Activated naive CD8-positive, alpha-beta T cell treated with anti-CD3 and anti-CD28 coated beads, Interleukin-2, amount 50 U/mL, for 24 hours (primary cell): Measurements from ENCODE around the gene MUC4.

Experiments used
- ATAC-seq: fragments of 150-1000 bp; cut with Tn5 transposase; one replicate; pipeline ENCODE4 v1.10.0; 2021
- DNase-seq: peaks from one replicate; pipeline ENCODE4 v3.0.0; 2021
- H3K27ac Mint-ChIP-seq: one replicate; pipeline ENCODE4 v1.8.0; 2021; ENCODE audit warnings: mild to moderate bottlenecking, mixed read lengths
- H3K27me3 Mint-ChIP-seq: one replicate; pipeline ENCODE4 v1.8.0; 2021; ENCODE audit warnings: mixed read lengths
- H3K36me3 Mint-ChIP-seq: one replicate; pipeline ENCODE4 v1.8.0; 2021; ENCODE audit warnings: low read depth, mixed read lengths
- H3K4me1 Mint-ChIP-seq: one replicate; pipeline ENCODE4 v1.8.0; 2021; ENCODE audit warnings: mixed read lengths
- H3K4me3 Mint-ChIP-seq: one replicate; pipeline ENCODE4 v1.8.0; 2021; ENCODE audit warnings: mild to moderate bottlenecking, moderate library complexity, mixed read lengths
- H3K9me3 Mint-ChIP-seq: one replicate; pipeline ENCODE4 v1.8.0; 2021; ENCODE audit warnings: mixed read lengths

The MUC4 gene

DNA sequence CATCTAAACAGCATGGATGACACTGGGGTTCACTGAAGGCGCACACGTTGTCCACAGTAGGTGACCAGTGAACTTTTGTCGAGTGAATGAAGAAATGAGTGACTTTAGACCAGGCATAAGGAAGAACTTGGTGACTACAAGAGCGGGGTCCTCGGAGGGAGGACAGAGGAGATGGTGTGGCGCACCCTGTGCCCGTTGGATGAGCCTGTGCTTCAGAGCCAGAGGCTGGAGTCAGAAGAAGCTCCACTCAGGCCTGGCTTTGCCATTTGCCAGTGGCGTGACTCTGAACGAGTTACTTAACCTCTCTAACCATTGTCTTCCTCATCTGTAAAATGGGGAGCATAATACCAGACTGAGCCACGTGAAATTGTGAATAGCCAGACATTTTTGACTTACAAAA, 42.2 kb downstream of the MUC4 start:
- Mint-ChIP-seq H3K4me3 (no peak overlapping the region), H3K9me3 (peaks cover 4% of the 10 kb centered on the region), H3K27me3 (peaks cover 5% of the 10 kb centered on the region), H3K36me3 (no peaks in the 10 kb centered on the region), H3K4me1 (peaks cover 2% of the 10 kb centered on the region), H3K27ac (no peak overlapping the region)
- ATAC-seq: no peak
- no peak for DNase-seq

DNA sequence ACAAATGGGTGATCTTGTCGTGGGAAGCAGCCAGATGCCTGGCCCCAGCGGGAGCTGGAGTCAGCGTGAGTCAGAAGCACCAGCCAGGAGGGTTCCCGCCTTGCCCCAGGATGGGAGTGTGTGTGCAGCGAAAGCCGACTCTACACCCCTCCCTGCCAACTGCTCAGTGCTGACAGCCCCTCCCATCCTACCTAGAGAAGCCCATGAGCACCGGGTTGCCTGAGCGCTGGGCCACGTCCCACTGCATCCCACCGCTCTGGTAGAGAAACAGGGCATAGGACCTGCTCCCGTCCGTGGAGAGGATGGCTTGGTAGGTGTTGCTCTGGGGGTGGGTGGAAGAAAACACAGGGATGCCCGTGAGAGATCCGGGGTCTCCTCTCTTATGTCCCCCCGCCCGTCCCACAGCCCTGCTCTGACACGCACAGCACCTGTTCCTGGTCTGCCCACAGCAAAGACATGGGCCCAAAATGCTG, 42.9 kb downstream of the MUC4 start:
- Mint-ChIP-seq H3K27ac (no peak overlapping the region), H3K9me3 (peaks cover 4% of the 10 kb centered on the region), H3K27me3 (peaks cover 10% of the 10 kb centered on the region), H3K36me3 (no peaks in the 10 kb centered on the region), H3K4me3 (no peak overlapping the region), H3K4me1 (peaks cover 2% of the 10 kb centered on the region)
- DNase-seq (no peak), ATAC-seq (no peak)

DNA sequence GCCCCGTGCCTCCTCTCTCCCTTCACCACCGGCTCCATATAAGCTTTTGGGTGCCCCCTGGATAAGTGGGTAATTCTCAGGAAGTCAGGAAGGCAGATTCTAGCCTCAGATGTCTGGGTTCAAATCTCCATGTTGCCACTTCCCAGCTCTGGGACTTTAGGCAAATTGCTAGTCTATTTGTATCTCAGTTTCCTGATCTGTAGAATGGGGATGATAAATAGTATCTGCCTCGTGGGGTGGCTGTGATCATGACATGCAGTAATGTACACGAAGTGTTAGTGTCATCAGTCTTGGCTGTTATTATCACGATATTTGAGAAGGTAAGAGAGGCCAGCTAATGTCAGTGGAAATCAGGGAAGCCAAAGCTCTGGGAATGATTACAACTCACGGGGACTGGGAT, 43.3 kb downstream of the MUC4 start:
- Mint-ChIP-seq H3K36me3 (no peaks in the 10 kb centered on the region), H3K4me1 (peaks cover 2% of the 10 kb centered on the region), H3K27ac (no peak overlapping the region), H3K4me3 (no peak overlapping the region), H3K27me3 (peaks cover 10% of the 10 kb centered on the region), H3K9me3 (peaks cover 4% of the 10 kb centered on the region)
- DNase-seq (no peak), ATAC-seq (no peak)

DNA sequence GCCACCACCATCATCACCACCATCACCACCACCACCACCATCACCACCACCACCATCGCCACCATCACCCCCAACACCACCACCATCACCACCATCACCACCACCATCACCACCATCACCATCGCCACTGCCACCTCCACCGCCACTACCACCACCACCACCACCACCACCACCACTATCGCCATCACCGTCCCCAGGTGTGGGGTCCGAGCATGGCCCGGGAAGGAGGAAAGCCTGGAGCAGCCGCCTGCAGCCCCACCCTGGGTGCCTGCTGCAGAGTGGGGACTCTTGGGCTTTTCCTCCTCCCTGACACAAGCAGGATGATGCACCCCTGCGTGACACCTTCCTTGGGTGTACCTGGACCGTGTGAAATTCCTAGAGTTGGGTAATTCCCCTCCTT, 43.9 kb downstream of the MUC4 start:
- Mint-ChIP-seq H3K27me3 (peaks cover 11% of the 10 kb centered on the region), H3K27ac (no peak overlapping the region), H3K4me1 (peaks cover 2% of the 10 kb centered on the region), H3K4me3 (no peak overlapping the region), H3K36me3 (no peaks in the 10 kb centered on the region), H3K9me3 (peaks cover 4% of the 10 kb centered on the region)
- DNase-seq: no peak
- no peak for ATAC-seq

DNA sequence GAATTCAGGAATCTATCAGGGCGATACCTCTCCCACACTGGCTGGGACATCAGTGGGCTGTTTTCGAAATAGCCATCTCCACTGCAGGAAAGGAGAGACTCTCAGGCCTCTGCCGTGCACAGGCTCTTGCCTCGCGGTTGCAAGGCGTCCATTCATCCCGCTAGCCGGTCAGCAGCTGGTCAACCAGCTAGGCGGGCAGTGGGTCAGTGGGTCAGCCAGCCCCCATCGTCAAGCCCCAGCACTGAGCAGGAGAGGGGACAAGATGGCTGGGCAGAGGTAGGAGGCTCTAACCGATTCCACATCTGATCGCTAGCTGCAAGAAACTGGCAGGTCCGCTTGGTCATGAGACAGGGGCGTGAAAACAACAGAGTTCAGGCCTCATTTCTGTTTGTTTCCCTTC, 45.1 kb downstream of the MUC4 start:
- H3K36me3 Mint-ChIP-seq: no peaks in the 10 kb centered on the region
- ATAC-seq: no peak
- no peak for DNase-seq
- H3K27me3 Mint-ChIP-seq: peaks cover 11% of the 10 kb centered on the region
- peaks cover 4% of the 10 kb centered on the region for H3K9me3 Mint-ChIP-seq
- H3K27ac Mint-ChIP-seq: no peak overlapping the region
- H3K4me3 Mint-ChIP-seq: no peak overlapping the region
- H3K4me1 Mint-ChIP-seq: peaks cover 2% of the 10 kb centered on the region

DNA sequence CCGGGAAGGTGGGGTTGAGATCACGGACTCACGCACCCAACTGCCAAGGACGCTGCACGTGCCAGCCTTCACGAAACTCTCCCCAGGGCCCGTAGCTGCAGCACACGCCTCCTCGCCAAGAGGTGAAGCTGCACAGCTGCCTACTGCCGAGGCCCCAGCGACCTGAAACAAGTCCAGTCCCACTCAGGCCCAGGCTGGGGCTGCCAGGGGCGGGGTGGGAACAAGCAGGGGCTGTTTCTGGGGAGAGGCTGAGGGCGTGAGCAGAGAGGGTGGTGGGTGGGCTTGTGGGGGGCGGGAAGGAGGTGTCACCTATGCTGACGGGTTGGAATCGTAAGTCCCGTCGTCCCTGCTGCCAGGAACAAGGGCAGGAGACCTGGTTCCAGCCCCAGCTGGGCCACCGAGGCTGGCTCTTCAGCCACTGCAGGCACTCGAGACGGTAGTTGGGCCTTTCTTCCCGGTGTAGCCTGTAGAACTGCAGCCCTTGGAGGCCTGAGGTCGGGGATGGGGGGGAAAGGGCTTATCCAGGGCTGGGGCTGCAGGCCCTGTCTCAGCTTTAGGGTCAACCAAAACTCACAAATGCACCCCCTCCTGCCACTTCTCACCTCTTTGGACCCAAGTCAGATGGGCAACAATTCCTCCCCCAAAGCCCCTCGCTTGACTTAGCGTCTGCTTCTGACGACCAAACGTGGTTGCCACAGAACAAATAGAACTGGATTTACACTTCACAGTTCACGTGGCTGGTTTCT, 46.6 kb downstream of the MUC4 start:
- no peaks in the 10 kb centered on the region for H3K4me1 Mint-ChIP-seq

DNA sequence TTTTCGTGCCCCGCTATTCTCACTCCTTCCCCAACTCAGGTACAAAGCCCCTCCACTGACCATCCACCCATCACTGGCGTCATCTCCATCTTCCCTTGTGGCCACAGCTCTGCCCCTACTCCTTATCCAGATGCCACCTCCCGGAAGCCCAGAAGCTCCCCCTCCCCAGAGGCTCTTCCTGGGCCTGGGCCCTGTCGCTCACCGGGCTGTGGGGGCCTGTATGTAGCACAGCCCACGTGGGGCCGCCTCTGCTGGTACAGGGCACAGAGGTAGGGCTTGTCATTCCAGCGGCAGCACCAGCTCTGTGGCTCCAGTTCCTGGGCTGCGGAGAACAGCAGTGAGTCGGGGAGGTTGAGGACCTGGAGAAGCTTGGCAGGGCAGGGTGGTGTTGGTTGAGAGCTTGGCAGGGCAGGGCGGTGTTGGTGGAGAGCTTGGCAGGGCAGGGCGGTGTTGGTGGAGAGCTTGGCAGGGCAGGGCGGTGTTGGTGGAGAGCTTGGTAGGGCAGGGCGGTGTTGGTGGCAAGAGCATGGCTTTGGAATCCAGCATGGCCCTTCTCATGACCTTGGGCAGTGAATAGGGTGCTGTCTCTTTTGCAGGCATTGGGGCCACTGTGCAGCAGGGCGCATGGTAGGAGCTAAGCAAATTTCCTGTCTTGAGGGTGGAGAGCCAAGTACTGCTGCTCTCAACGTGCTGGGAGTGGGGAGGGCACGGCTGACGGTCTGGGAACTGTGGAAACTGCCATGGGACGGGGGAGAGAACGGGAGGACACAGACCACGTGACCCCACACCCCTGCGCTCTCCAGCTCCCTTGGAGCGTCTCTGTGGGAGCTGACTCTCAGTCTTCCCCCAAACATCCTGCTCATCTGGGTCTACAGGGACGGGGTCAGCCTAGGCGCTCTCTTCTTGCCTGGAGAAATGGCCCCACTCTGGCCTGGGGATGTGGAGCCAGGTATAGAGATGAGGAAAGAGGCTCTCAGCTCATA, 47.6 kb downstream of the MUC4 start:
- Mint-ChIP-seq H3K27ac (no peak overlapping the region), H3K36me3 (no peaks in the 10 kb centered on the region), H3K9me3 (peaks cover 4% of the 10 kb centered on the region), H3K27me3 (peaks cover 29% of the 10 kb centered on the region), H3K4me3 (no peak overlapping the region), H3K4me1 (no peaks in the 10 kb centered on the region)
- no peak for ATAC-seq
- DNase-seq: no peak

More for the DNA sequence above, 46.6 kb downstream of the MUC4 start:
- Mint-ChIP-seq H3K9me3 (peaks cover 4% of the 10 kb centered on the region), H3K27me3 (peaks cover 19% of the 10 kb centered on the region), H3K4me3 (no peak overlapping the region), H3K27ac (no peak overlapping the region), H3K36me3 (no peaks in the 10 kb centered on the region)
- DNase-seq: no peak
- ATAC-seq: no peak

DNA sequence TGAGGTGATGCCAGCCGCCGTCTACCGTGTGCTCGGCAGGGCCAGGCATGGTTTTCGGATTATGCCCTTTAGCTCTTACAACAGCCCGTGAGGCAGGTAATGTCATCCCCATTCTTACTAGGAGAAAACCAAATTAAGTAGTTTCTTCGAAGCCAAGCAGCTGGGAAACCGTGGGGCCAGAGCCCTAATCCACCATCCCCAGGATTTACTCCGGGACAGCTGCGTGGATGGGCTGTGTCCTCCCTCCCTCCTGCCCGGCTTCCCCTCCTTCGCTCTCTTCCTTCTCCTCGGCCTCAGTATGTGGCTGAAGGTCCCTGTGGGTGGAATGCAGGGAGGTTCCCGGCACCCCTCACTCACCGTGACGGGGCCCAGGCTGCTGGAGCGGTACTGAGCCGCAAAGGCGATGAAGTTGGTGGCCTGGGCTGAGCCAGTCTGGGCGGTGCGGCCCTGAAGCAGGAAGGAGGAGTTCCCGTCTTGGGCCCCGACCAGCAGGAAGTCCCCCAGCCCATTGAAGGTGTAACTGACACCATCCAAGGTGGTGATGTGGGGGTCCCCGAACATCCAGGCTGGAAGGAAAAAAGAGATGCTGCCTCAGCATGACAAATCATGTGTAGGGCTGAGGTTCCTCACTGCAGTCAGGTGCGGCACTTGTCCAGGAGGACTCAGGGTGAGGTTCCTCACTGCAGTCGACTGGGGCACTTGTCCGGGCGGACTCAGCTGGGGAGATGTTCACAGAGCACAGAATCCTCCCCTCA, 48.5 kb downstream of the MUC4 start:
- ATAC-seq (no peak), DNase-seq (no peak)
- H3K27ac Mint-ChIP-seq: no peak overlapping the region
- no peak overlapping the region for H3K4me3 Mint-ChIP-seq
- H3K4me1 Mint-ChIP-seq: no peaks in the 10 kb centered on the region
- H3K9me3 Mint-ChIP-seq: peaks cover 4% of the 10 kb centered on the region
- no peaks in the 10 kb centered on the region for H3K36me3 Mint-ChIP-seq
- H3K27me3 Mint-ChIP-seq: peaks cover 34% of the 10 kb centered on the region

DNA sequence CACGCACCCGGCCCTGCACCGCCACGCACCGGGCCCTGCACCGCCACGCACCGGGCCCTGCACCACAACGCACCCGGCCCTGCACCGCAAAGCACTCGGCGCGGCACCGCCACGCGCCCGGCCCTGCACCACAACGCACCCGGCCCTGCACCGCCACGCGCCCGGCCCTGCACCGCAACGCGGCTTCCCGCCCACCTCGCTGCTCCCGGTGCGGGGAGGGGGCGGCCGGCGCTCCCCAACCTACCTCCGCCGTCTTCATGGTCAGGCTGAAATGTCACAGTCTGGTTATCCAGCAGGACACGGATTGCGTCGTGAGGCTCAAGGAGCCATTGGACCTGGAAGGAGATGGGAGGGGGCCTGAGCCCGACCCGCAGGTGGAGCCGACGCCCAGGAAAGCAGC, 49.1 kb downstream of the MUC4 start:
- no peak for DNase-seq
- Mint-ChIP-seq H3K27me3 (peaks cover 39% of the 10 kb centered on the region), H3K9me3 (no peaks in the 10 kb centered on the region), H3K36me3 (no peaks in the 10 kb centered on the region), H3K27ac (no peak overlapping the region), H3K4me1 (no peaks in the 10 kb centered on the region), H3K4me3 (no peak overlapping the region)
- no peak for ATAC-seq

DNA sequence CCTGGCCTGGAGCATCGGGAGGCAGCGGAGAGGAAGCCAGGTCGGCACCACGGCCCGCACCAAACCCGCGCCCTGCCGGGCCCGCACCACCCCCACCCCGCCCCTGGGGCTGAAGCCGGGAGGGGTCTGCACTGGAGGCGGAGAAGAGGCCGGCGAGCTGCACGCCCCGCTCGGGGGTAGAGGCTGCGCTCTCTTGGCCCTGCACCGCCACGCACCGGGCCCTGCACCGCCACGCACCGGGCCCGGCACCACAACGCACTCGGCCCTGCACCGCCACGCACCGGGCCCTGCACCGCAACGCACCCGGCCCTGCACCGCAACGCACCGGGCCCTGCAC, 49.5 kb downstream of the MUC4 start:
- Mint-ChIP-seq H3K4me1 (no peaks in the 10 kb centered on the region), H3K9me3 (no peaks in the 10 kb centered on the region), H3K4me3 (no peak overlapping the region), H3K27ac (no peak overlapping the region), H3K36me3 (no peaks in the 10 kb centered on the region), H3K27me3 (peaks cover 40% of the 10 kb centered on the region)
- DNase-seq (no peak), ATAC-seq (no peak)

DNA sequence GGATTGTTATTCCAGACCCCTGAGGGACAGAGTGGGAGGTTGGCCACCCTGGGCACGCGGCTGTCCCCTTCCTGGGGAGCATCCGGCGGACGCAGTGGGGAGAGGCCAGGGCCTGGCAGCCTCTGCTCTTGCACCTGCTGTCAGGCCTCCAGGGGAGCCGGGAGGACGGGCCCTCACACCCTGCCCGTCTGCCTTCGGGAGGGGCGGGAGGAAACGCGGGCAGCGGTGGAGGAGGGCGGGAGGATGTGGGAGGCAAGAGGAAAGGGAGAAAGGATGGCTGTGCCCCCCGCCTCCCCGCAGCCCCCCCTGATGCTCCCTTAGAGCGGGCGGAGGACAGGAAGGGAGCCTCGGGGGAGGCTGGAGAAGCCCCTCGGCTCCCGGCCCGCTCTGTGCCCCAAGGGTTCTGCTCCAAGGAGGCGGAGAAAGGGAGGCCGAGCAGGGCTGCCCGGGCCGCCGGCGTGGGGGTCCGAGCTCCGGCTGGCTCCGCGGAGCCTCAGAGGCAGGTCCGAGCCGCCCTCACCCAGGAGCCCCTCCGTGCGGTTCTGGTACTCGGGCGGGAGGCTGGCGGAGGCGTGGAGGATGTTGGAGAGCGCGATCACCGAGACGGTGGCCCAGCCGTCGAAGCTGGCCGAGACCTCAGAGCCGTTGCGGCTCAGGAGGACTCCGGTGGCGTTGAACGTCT, 50.0 kb downstream of the MUC4 start:
- Mint-ChIP-seq H3K36me3 (no peaks in the 10 kb centered on the region), H3K27me3 (peaks cover 43% of the 10 kb centered on the region), H3K4me3 (no peak overlapping the region), H3K27ac (no peak overlapping the region), H3K9me3 (no peaks in the 10 kb centered on the region), H3K4me1 (no peaks in the 10 kb centered on the region)
- DNase-seq (no peak), ATAC-seq (no peak)

DNA sequence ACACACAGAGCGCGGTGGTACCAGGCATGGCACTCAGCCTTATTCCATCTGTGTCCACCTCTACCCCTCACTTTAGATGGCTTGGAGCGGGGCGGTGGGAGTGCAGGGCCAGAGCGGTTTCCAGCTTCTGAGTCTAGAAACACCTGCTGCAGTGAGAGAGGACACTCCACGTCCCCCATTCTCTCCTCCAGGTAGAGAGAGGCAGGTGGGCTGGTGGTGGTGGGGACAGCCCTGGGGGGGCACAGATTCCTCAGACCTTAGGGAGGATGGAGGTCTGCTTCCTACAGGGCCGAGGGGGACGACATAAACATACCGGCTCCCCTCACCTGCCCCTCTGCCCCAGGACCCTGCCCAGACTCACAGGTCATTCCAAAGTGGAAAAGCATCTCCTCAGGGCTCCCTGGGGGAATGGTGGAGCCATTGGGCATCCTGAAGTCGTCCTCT, 50.6 kb downstream of the MUC4 start:
- H3K4me3 Mint-ChIP-seq: no peak overlapping the region
- no peaks in the 10 kb centered on the region for H3K36me3 Mint-ChIP-seq
- ATAC-seq (no peak), DNase-seq (no peak)
- H3K27ac Mint-ChIP-seq: no peak overlapping the region
- H3K27me3 Mint-ChIP-seq: peaks cover 46% of the 10 kb centered on the region
- no peaks in the 10 kb centered on the region for H3K9me3 Mint-ChIP-seq
- H3K4me1 Mint-ChIP-seq: no peaks in the 10 kb centered on the region

DNA sequence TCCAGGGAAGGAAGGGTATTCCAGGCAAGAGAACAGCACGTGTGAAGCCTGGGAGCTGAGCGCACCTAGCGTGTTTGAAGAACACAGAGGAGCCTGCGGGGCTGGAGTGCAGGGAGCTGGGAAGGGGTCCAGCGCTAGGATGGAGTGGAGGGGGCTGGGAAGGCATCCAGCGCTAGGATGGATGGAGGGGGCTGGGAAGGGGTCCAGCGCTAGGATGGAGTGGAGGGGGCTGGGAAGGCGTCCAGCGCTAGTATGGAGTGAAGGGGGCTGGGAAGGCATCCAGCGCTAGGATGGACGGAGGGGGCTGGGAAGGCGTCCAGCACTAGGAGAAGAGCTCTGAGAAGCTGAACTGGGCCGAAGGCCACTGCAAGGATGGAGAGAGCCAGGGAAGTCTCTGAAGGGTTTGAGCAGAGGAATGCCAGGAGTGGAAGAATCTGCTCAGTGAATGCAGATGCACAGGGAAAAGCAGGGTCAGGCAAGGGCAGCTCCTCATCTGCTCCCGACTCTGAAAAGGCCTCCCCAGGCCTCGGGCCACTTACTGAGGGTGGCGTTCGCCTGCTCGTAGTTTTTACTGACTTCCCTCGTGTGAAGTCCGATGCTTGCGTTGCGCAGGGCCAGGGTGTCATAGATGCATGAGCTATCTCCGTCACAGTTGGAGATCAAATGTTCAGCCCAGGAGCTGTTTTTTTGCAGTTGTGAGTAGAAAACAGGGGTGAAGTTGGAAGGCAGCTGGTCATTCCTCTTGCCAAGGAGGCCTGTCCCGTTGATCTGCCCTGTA, 51.2 kb downstream of the MUC4 start:
- no peak for DNase-seq
- Mint-ChIP-seq H3K4me3 (no peak overlapping the region), H3K4me1 (no peaks in the 10 kb centered on the region), H3K27ac (no peak overlapping the region), H3K9me3 (no peaks in the 10 kb centered on the region), H3K36me3 (no peaks in the 10 kb centered on the region), H3K27me3 (peaks cover 46% of the 10 kb centered on the region)
- ATAC-seq: peak; percentile 7
